ENCODE measurements around the gene CAPN14. TPM values are rescaled to one million over a fixed set of nuclear protein-coding genes. Genes with fewer than 3 reads are reported as not detected.

Gene CAPN14
- total RNA-seq, 4 donors from 2014 or later, result under 0.01 to 0.29 (median 0.14) TPM; not detected in 1

GRCh38 chr2:31254237-31255203 lies 37.2 kb upstream of the CAPN14 start:
- intact Hi-C loops (cut with DNase I; ENCODE audit: low total_unique reads), result no loop called here
- Histone ChIP-seq H3K27me3 (no peaks in the 10 kb centered on the region), H3K9me3 (no peaks in the 10 kb centered on the region), H3K36me3 (no peaks in the 10 kb centered on the region), H3K4me3 (no peak overlapping the region), H3K27ac (no peak overlapping the region), H3K4me1 (no peaks in the 10 kb centered on the region)
- no peak for DNase-seq
- TF ChIP-seq CTCF (IDR thresholded peaks at IDR 0.05), result no peak
- no peak for TF ChIP-seq POLR2A (IDR thresholded peaks at IDR 0.05)

- Histone ChIP-seq H3K27me3 (no peaks in the 10 kb centered on the region), H3K4me1 (no peaks in the 10 kb centered on the region), H3K9me3 (no peaks in the 10 kb centered on the region), H3K27ac (no peak overlapping the region), H3K4me3 (no peak overlapping the region), H3K36me3 (no peaks in the 10 kb centered on the region)
- intact Hi-C loops (cut with DNase I; ENCODE audit: low total_unique reads), result no loop called here
- TF ChIP-seq POLR2A (IDR thresholded peaks at IDR 0.05) (no peak), CTCF (IDR thresholded peaks at IDR 0.05) (no peak)
- DNase-seq, result no peak
These were observed 36.2 kb upstream of the CAPN14 start for GRCh38 chr2:31253356-31254131.

- Histone ChIP-seq H3K36me3 (no peaks in the 10 kb centered on the region), H3K27me3 (no peaks in the 10 kb centered on the region), H3K27ac (no peak overlapping the region), H3K4me1 (no peaks in the 10 kb centered on the region), H3K9me3 (no peaks in the 10 kb centered on the region), H3K4me3 (no peak overlapping the region)
- intact Hi-C loops (cut with DNase I; ENCODE audit: low total_unique reads), result no loop called here
- DNase-seq, result no peak
- TF ChIP-seq CTCF (IDR thresholded peaks at IDR 0.05) (no peak), POLR2A (IDR thresholded peaks at IDR 0.05) (no peak)
These were observed 34.5 kb upstream of the CAPN14 start for GRCh38 chr2:31251851-31252250.

GRCh38 chr2:31251018-31251417 lies 33.7 kb upstream of the CAPN14 start:
- H3K27me3 ChIP-seq, result no peaks in the 10 kb centered on the region
- H3K9me3 ChIP-seq, result no peaks in the 10 kb centered on the region
- no peak overlapping the region for H3K4me3 ChIP-seq
- no peaks in the 10 kb centered on the region for H3K36me3 ChIP-seq
- TF ChIP-seq CTCF (IDR thresholded peaks at IDR 0.05), result no peak
- TF ChIP-seq POLR2A (IDR thresholded peaks at IDR 0.05), result no peak
- no peak overlapping the region for H3K27ac ChIP-seq
- H3K4me1 ChIP-seq, result no peaks in the 10 kb centered on the region
- no peak for DNase-seq
- intact Hi-C loops (cut with DNase I; ENCODE audit: low total_unique reads), result no loop called here

All from uterus (tissue), 4 donors.